SK-N-SH (cell line): ENCODE data around the gene HSD17B1. TPM values are rescaled to one million over a fixed set of nuclear protein-coding genes. Genes with fewer than 3 reads are reported as not detected.

Source experiments
- CTCF ChIA-PET: fragments of 300-600, 350-600 bp; formaldehyde crosslinking; extraction: SDS; loops from one replicate; lab custom pipeline; 2021; lab: Yijun Ruan, JAX
- POLR2A ChIA-PET: fragments of 350-600 bp; sonication (Branson Sonifier 250); formaldehyde crosslinking; extraction: SDS; loops from one replicate; lab custom pipeline; 2020; ENCODE audit warnings: antibody characterized with exemption, inconsistent platforms; lab: Yijun Ruan, JAX
- DNase-seq: peaks from one replicate; pipeline ENCODE4 v3.0.0; 2012
- H2AFZ ChIP-seq: fragments of 200-600 bp; sonication (generic); 2 replicates; pipeline ENCODE4 v1.8.1; 2016; ENCODE audit warnings: antibody characterized with exemption, mild to moderate bottlenecking, low read depth
- H3F3A ChIP-seq: fragments of 200-600 bp; sonication (generic); replicated peaks from 2 replicates; pipeline ENCODE3; 2016; ENCODE audit warnings: antibody characterized with exemption, mild to moderate bottlenecking; ENCODE audit not compliant: insufficient read depth
- H3K27ac ChIP-seq, 2 experiments: fragments of 200-500 bp in 1 of 2; fragments of 200-600 bp in 1 of 2; sonication (Bioruptor generic) in 1 of 2; sonication (generic), shearing (Covaris generic) in 1 of 2; 2 replicates each; pipeline versions ENCODE4 v1.5.1 to v1.6.1; 2014 to 2016; ENCODE audit warnings: low read depth in 2 of 2, inconsistent platforms in 1 of 2, low read length in 1 of 2, mild to moderate bottlenecking in 1 of 2, mixed read lengths in 1 of 2
- H3K27me3 ChIP-seq: fragments of 200-600 bp; sonication (generic), shearing (Covaris generic); 2 replicates; pipeline ENCODE4 v1.6.1; 2016; ENCODE audit warnings: mixed run types; ENCODE audit not compliant: insufficient read depth
- H3K36me3 ChIP-seq, 2 experiments: fragments of 200-500 bp in 1 of 2; fragments of 200-600 bp in 1 of 2; sonication (Bioruptor generic) in 1 of 2; sonication (generic) in 1 of 2; replicated peaks in 1 of 2; 2 replicates each; pipeline versions ENCODE3 to v1.5.1; 2014 to 2016; ENCODE audit warnings: low read length in 1 of 2, mild to moderate bottlenecking in 1 of 2; ENCODE audit not compliant: insufficient read depth in 2 of 2, control insufficient read depth in 1 of 2
- H3K4me1 ChIP-seq, 2 experiments: fragments of 200-500 bp in 1 of 2; fragments of 200-600 bp in 1 of 2; sonication (Bioruptor generic) in 1 of 2; sonication (generic), shearing (Covaris generic) in 1 of 2; 2 replicates each; pipeline versions ENCODE4 v1.5.1 to v1.6.1; 2014 to 2016; ENCODE audit warnings: low read depth in 1 of 2, low read length in 1 of 2, mixed run types in 1 of 2; ENCODE audit not compliant: insufficient read depth in 2 of 2, control insufficient read depth in 1 of 2
- H3K4me2 ChIP-seq: fragments of 200-600 bp; sonication (generic), shearing (Covaris generic); 2 replicates; pipeline ENCODE4 v1.6.1; 2017; ENCODE audit warnings: mixed run types
- H3K4me3 ChIP-seq, 2 experiments: fragments of 200-500 bp in 1 of 2; fragments of 200-600 bp in 1 of 2; sonication (Bioruptor generic) in 1 of 2; sonication (generic), shearing (Covaris generic) in 1 of 2; 2 replicates each; pipeline versions ENCODE4 v1.5.1 to v1.8.1; 2014 to 2016; ENCODE audit warnings: low read depth in 2 of 2, inconsistent platforms in 1 of 2, low read length in 1 of 2, mild to moderate bottlenecking in 1 of 2, mixed read lengths in 1 of 2, moderate library complexity in 1 of 2
- H3K79me2 ChIP-seq: fragments of 200-600 bp; sonication (generic); 2 replicates; pipeline ENCODE4 v1.8.1; 2017; ENCODE audit warnings: mild to moderate bottlenecking; ENCODE audit not compliant: insufficient read depth
- H3K9ac ChIP-seq: fragments of 200-600 bp; sonication (generic); 2 replicates; pipeline ENCODE4 v1.6.1; 2017; ENCODE audit warnings: mixed run types
- H3K9me2 ChIP-seq: fragments of 200-600 bp; sonication (generic); 2 replicates; pipeline ENCODE4 v1.6.1; 2017; ENCODE audit warnings: mixed run types
- H3K9me3 ChIP-seq: fragments of 200-600 bp; sonication (generic); 2 replicates; pipeline ENCODE4 v1.6.1; 2017; ENCODE audit warnings: mixed run types, mild to moderate bottlenecking, moderate library complexity
- H4K20me1 ChIP-seq: fragments of 200-600 bp; sonication (generic); 2 replicates; pipeline ENCODE4 v1.6.1; 2017; ENCODE audit warnings: mild to moderate bottlenecking, mixed run types; ENCODE audit not compliant: insufficient read depth
- GABPA ChIP-seq: IDR thresholded peaks from 2 replicates; pipeline ENCODE4 v1.4.0; 2012; ENCODE audit warnings: low read depth, mild to moderate bottlenecking
- JUND ChIP-seq: IDR thresholded peaks from 2 replicates; pipeline ENCODE4 v1.4.0; 2012
- MAX ChIP-seq: IDR thresholded peaks from 2 replicates; pipeline ENCODE4 v1.4.0; 2012; ENCODE audit warnings: low read depth
- MEF2A ChIP-seq: IDR thresholded peaks from 2 replicates; pipeline ENCODE4 v1.4.0; 2012; ENCODE audit warnings: low read depth, borderline replicate concordance
- MXI1 ChIP-seq: IDR thresholded peaks from 2 replicates; pipeline ENCODE4 v1.6.1; 2012; ENCODE audit warnings: mild to moderate bottlenecking, low read depth, low read length, improper control_type of control experiment
- NFIC ChIP-seq: IDR thresholded peaks from 2 replicates; pipeline ENCODE4 v1.4.0; 2012; ENCODE audit warnings: borderline replicate concordance
- PBX3 ChIP-seq: IDR thresholded peaks from 2 replicates; pipeline ENCODE4; 2012
- RCOR1 ChIP-seq: fragments of 150-350 bp; IDR thresholded peaks from 2 replicates; pipeline ENCODE4 v1.6.1; 2017; ENCODE audit warnings: antibody characterized with exemption, low read length
- REST ChIP-seq: IDR thresholded peaks from 2 replicates; pipeline ENCODE4 v1.6.1; 2012; ENCODE audit warnings: mild to moderate bottlenecking, low read depth, low read length, moderate library complexity
- RFX5 ChIP-seq: IDR thresholded peaks from 2 replicates; pipeline ENCODE4 v1.6.1; 2012; ENCODE audit warnings: mild to moderate bottlenecking, improper control_type of control experiment, low read length
- USF1 ChIP-seq: IDR thresholded peaks from 2 replicates; pipeline ENCODE4 v1.4.0; 2012; ENCODE audit warnings: low read depth, borderline replicate concordance
- WGBS: methylation state at CpG from one replicate; pipeline ENCODE4 v1.1.6; 2017; ENCODE audit warnings: low lambda C conversion rate; 5-methylcytosine and 5-hydroxymethylcytosine counted together
- polyA plus RNA-seq, 3 experiments: library from polyadenylated mRNA; depleted of rRNA; stranded (reverse); fragments of >200 nt; gene quantifications; 2 replicates each; pipeline ENCODE4 v1.2.3, GENCODE V29; 2012

Gene HSD17B1
- polyA plus RNA-seq, 1 of the 3 experiments (the other 2 are of a cell fraction), result 1.3 TPM

- no peaks in the 10 kb centered on the region for H4K20me1 ChIP-seq
- no peak overlapping the region for H3K4me2 ChIP-seq
- H3K9me2 ChIP-seq, result no peaks in the 10 kb centered on the region
- H3F3A ChIP-seq, result peaks cover 57% of the 10 kb centered on the region
- CTCF ChIA-PET, result interaction anchor here (1.1 to 8.3 kb wide), 2 partner anchors 103 to 125 kb away, joined by 3 to 221 read pairs; partner anchors contain the start of genes CCR10 and PLEKHH3
- no peak overlapping the region for H3K4me3 ChIP-seq
- H3K4me1 ChIP-seq, result peaks cover 7 to 8% of the 10 kb centered on the region in 2 experiments; a peak in 2 of 4 replicates
- H3K9ac ChIP-seq, result no peak overlapping the region
- H3K79me2 ChIP-seq, result peaks cover 71% of the 10 kb centered on the region
- TF ChIP-seq GABPA (no peak), RFX5 (no peak), NFIC (no peak), JUND (no peak), RCOR1 (no peak), REST (no peak)
- TF ChIP-seq, all 33 proteins: peak for 0
- H3K36me3 ChIP-seq, result peaks cover 41 to 50% of the 10 kb centered on the region in 2 experiments
- H3K27ac ChIP-seq, result no peak overlapping the region
- no peaks in the 10 kb centered on the region for H3K27me3 ChIP-seq
- no peak overlapping the region for H2AFZ ChIP-seq
- WGBS, result 77% methylated on average over 3 of the region's 3 CpGs
- no peak for DNase-seq
- no peaks in the 10 kb centered on the region for H3K9me3 ChIP-seq
- POLR2A ChIA-PET, result interaction anchor here (0.8 kb wide), 1 partner anchor 11 kb away, joined by 3 read pairs; no protein-coding TSS in a partner anchor
Observed at GRCh38 chr17:42574463-42574862, 21.7 kb downstream of the HSD17B1 start.

GRCh38 chr17:42577140-42577531, 24.4 kb downstream of the HSD17B1 start:
- Histone ChIP-seq H3K79me2 (peaks cover 58% of the 10 kb centered on the region), H3K9me2 (no peaks in the 10 kb centered on the region), H2AFZ (no peak overlapping the region), H3K9ac (peak overlapping the region; percentile 87), H3K9me3 (no peaks in the 10 kb centered on the region), H3K4me1 (peaks cover 7 to 8% of the 10 kb centered on the region in 2 experiments; a peak in 2 of 4 replicates), H4K20me1 (no peaks in the 10 kb centered on the region), H3K4me2 (peak overlapping the region; percentile 95), H3K27me3 (no peaks in the 10 kb centered on the region), H3K36me3 (peaks cover 32 to 42% of the 10 kb centered on the region in 2 experiments), H3K4me3 (peak overlapping the region; percentile 77 to 91), H3K27ac (peak overlapping the region; percentile 38 to 41), H3F3A (peaks cover 38% of the 10 kb centered on the region)
- no peak for DNase-seq
- ChIA-PET POLR2A (interaction anchor here (0.6 to 3.1 kb wide), 10 partner anchors 8 to 133 kb away, joined by 3 to 63 read pairs (median 4); partner anchors contain the start of genes CNTNAP1, MLX, PLEKHH3 and RETREG3), CTCF (interaction anchor here (0.7 to 8.3 kb wide), 24 partner anchors 9 to 219 kb away, joined by 3 to 221 read pairs (median 14); partner anchors contain the start of genes CCR10, CNTNAP1, MLX and PLEKHH3)
- 4% methylated on average over 14 of the region's 18 CpGs for WGBS
- no peak for TF ChIP-seq MXI1
- no peak for TF ChIP-seq USF1
- TF ChIP-seq MAX, result no peak
- no peak for TF ChIP-seq MEF2A
- TF ChIP-seq PBX3, result no peak
